ENCODE results near the gene SAPCD1. TPM values are rescaled to one million over a fixed set of nuclear protein-coding genes. Genes with fewer than 3 reads are reported as not detected.

Gene SAPCD1
- total and polyA plus RNA-seq, 2 donors (not counting 1 experiment from before 2014, with no cell fraction given) = 12.9 TPM

GRCh38 chr6:31769684-31770371, 7.4 kb downstream of the SAPCD1 start:
- no peak overlapping the region for H3K9ac ChIP-seq (ENCODE audit: low read length)
- H3K36me3 ChIP-seq (replicated peaks in 1 of 2; ENCODE audit: control extremely low read depth in 1 of 2, control insufficient read depth in 1 of 2, extremely low read depth in 1 of 2, insufficient read depth in 2 of 2, low read length in 1 of 2) = no peaks in the 10 kb centered on the region
- H3K27ac Mint-ChIP-seq = peak overlapping the region; percentile 32
- no peak overlapping the region for H3K4me2 ChIP-seq (replicated peaks; ENCODE audit: low read depth, low read length, poor library complexity, severe bottlenecking)
- WGBS (ENCODE audit: insufficient coverage) = 71% methylated on average over 7 of the region's 12 CpGs
- no peak overlapping the region for H3K27ac ChIP-seq (ENCODE audit: low read length in 2 of 2)
- H3K4me3 Mint-ChIP-seq = no peak overlapping the region
- no peak overlapping the region for H3K4me3 ChIP-seq (ENCODE audit: control extremely low read depth in 1 of 5, extremely low read depth in 1 of 5, insufficient read depth in 1 of 5, low read depth in 2 of 5, low read length in 4 of 5)
- intact Hi-C loops (cut with micrococcal nuclease) = loop anchor here (1.0 to 5.0 kb wide), 3 partner anchors 41 to 90 kb away; partner anchors contain the start of gene DDAH2
- no peaks in the 10 kb centered on the region for H3K9me3 ChIP-seq (ENCODE audit: control extremely low read depth in 1 of 3, control insufficient read depth in 2 of 3, insufficient read depth in 1 of 3, low read length in 2 of 3)
- DNase-seq = peak; percentile 87
- CTCF ChIA-PET = interaction anchor here (0.6 to 4.5 kb wide), 28 partner anchors 9 to 242 kb away, joined by 3 to 51 read pairs (median 5); partner anchors contain the start of genes ABHD16A, BAG6, CLIC1 and DDAH2
- peak; percentile 98 for ATAC-seq (ENCODE audit: low read depth)
- POLR2A ChIA-PET = interaction anchor here (0.7 to 2.4 kb wide), 7 partner anchors 29 to 117 kb away, joined by 3 to 8 read pairs (median 4); partner anchors contain the start of genes BAG6, DDAH2 and MSH5
- peaks cover 0 to 9% of the 10 kb centered on the region in 2 donors for H3K4me1 ChIP-seq (ENCODE audit: control insufficient read depth in 2 of 2, insufficient read depth in 2 of 2, low read length in 2 of 2)
- no peaks in the 10 kb centered on the region for H3K9me3 Mint-ChIP-seq (ENCODE audit: insufficient read depth)
- no peaks in the 10 kb centered on the region for H4K20me1 ChIP-seq (ENCODE audit: control insufficient read depth, insufficient read depth, low read length, poor library complexity, severe bottlenecking)
- TF ChIP-seq EZH2 (IDR thresholded peaks at IDR 0.05; ENCODE audit: borderline replicate concordance, insufficient read depth, low read depth, low read length, poor library complexity, severe bottlenecking) = no peak
- TF ChIP-seq, protein P1, sequence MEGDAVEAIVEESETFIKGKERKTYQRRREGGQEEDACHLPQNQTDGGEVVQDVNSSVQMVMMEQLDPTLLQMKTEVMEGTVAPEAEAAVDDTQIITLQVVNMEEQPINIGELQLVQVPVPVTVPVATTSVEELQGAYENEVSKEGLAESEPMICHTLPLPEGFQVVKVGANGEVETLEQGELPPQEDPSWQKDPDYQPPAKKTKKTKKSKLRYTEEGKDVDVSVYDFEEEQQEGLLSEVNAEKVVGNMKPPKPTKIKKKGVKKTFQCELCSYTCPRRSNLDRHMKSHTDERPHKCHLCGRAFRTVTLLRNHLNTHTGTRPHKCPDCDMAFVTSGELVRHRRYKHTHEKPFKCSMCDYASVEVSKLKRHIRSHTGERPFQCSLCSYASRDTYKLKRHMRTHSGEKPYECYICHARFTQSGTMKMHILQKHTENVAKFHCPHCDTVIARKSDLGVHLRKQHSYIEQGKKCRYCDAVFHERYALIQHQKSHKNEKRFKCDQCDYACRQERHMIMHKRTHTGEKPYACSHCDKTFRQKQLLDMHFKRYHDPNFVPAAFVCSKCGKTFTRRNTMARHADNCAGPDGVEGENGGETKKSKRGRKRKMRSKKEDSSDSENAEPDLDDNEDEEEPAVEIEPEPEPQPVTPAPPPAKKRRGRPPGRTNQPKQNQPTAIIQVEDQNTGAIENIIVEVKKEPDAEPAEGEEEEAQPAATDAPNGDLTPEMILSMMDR (IDR thresholded peaks at IDR 0.05) = peak; percentile 74
- H3K27me3 ChIP-seq (replicated peaks in 1 of 4; ENCODE audit: control extremely low read depth in 1 of 4, control insufficient read depth in 3 of 4, insufficient read depth in 4 of 4, low read length in 3 of 4) = no peaks in the 10 kb centered on the region
- H2AFZ ChIP-seq (ENCODE audit: insufficient read depth, low read depth, low read length, poor library complexity, severe bottlenecking) = no peak overlapping the region
- no peaks in the 10 kb centered on the region for H3K79me2 ChIP-seq (ENCODE audit: control insufficient read depth, insufficient read depth, low read length)
- no peaks in the 10 kb centered on the region for H3K27me3 Mint-ChIP-seq
- H3K4me1 Mint-ChIP-seq = peaks cover 13% of the 10 kb centered on the region

DNA sequence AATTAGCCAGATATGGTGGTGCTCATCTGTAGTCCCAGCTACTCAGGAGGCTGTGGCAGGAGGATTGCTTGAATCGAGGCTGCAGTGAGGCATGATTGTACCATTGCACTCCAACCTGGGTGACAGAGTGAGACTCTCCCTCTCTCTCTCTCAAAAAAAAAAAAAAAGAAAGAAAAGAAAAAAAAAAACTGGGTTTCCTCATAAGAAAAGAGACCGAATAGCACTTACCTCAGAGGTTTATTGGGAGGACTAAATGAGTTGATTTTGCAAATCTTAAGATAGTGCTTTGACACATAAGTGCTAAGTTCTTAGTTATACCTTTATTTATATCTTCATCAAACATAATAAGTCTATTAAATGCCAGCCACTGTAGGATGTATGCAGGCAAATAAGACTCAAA, 8.4 kb downstream of the SAPCD1 start:
- intact Hi-C loops (cut with micrococcal nuclease) = loop anchor here (5.0 kb wide), 1 partner anchor 61 kb away; no protein-coding TSS in a partner anchor
- Histone ChIP-seq H3K27ac (ENCODE audit: low read length in 2 of 2) (no peak overlapping the region), H4K20me1 (ENCODE audit: control insufficient read depth, insufficient read depth, low read length, poor library complexity, severe bottlenecking) (no peaks in the 10 kb centered on the region), H3K9ac (ENCODE audit: low read length) (no peak overlapping the region), H3K4me1 (ENCODE audit: control insufficient read depth in 2 of 2, insufficient read depth in 2 of 2, low read length in 2 of 2) (peaks cover 0 to 10% of the 10 kb centered on the region in 2 donors), H3K4me3 (ENCODE audit: control extremely low read depth in 1 of 5, extremely low read depth in 1 of 5, insufficient read depth in 1 of 5, low read depth in 2 of 5, low read length in 4 of 5) (no peak overlapping the region), H3K36me3 (replicated peaks in 1 of 2; ENCODE audit: control extremely low read depth in 1 of 2, control insufficient read depth in 1 of 2, extremely low read depth in 1 of 2, insufficient read depth in 2 of 2, low read length in 1 of 2) (no peaks in the 10 kb centered on the region), H3K79me2 (ENCODE audit: control insufficient read depth, insufficient read depth, low read length) (no peaks in the 10 kb centered on the region), H2AFZ (ENCODE audit: insufficient read depth, low read depth, low read length, poor library complexity, severe bottlenecking) (no peak overlapping the region), H3K4me2 (replicated peaks; ENCODE audit: low read depth, low read length, poor library complexity, severe bottlenecking) (no peak overlapping the region), H3K9me3 (ENCODE audit: control extremely low read depth in 1 of 3, control insufficient read depth in 2 of 3, insufficient read depth in 1 of 3, low read length in 2 of 3) (no peaks in the 10 kb centered on the region), H3K27me3 (replicated peaks in 1 of 4; ENCODE audit: control extremely low read depth in 1 of 4, control insufficient read depth in 3 of 4, insufficient read depth in 4 of 4, low read length in 3 of 4) (no peaks in the 10 kb centered on the region)
- TF ChIP-seq EZH2 (IDR thresholded peaks at IDR 0.05; ENCODE audit: borderline replicate concordance, insufficient read depth, low read depth, low read length, poor library complexity, severe bottlenecking) = no peak
- TF ChIP-seq, protein P1 (IDR thresholded peaks at IDR 0.05) = no peak
- no peak for DNase-seq
- no CpG with 5 or more reads among the region's 2 CpGs for WGBS (ENCODE audit: insufficient coverage)
- ATAC-seq (ENCODE audit: low read depth) = no peak
- ChIA-PET CTCF (interaction anchor here (0.7 to 4.5 kb wide), 16 partner anchors 8 to 279 kb away, joined by 3 to 51 read pairs (median 8); partner anchors contain the start of genes ABHD16A, BAG6, CLIC1 and DDAH2), POLR2A (interaction anchor here (0.7 to 2.4 kb wide), 3 partner anchors 32 to 60 kb away, joined by 4 to 8 read pairs (median 6); no protein-coding TSS in a partner anchor)
- Mint-ChIP-seq H3K4me3 (no peak overlapping the region), H3K27me3 (no peaks in the 10 kb centered on the region), H3K27ac (no peak overlapping the region), H3K9me3 (ENCODE audit: insufficient read depth) (no peaks in the 10 kb centered on the region), H3K4me1 (peaks cover 15% of the 10 kb centered on the region)

Data from B cell (primary cell).